GM23338 (cell line): Measurements from ENCODE around the gene ERC2.

Experiments
- EZH2 ChIP-seq: fragments of 200-600 bp; sonication (generic); IDR thresholded peaks from one replicate; pipeline ENCODE4 v1.8.0; 2017; ENCODE audit warnings: antibody characterized with exemption, mild to moderate bottlenecking, low read depth; ENCODE audit not compliant: unreplicated experiment
- EZH2phosphoT487 ChIP-seq: fragments of 200-600 bp; sonication (generic); IDR thresholded peaks from one replicate; pipeline ENCODE4 v1.8.1; 2018; ENCODE audit warnings: antibody characterized with exemption; ENCODE audit not compliant: unreplicated experiment
- POLR2AphosphoS5 ChIP-seq: IDR thresholded peaks from 2 replicates; pipeline ENCODE4 v1.6.1; 2016; ENCODE audit warnings: antibody characterized with exemption, low read depth
- TF ChIP-seq, protein P1 (sequence below), 2 experiments: fragments of 200-600 bp in 1 of 2; sonication (generic) in 1 of 2; conservative IDR thresholded peaks; 2 replicates each; pipeline versions ENCODE4 v1.5.1 to v1.6.1; 2016 to 2017; ENCODE audit warnings: antibody characterized with exemption in 2 of 2, low read depth in 2 of 2, mild to moderate bottlenecking in 2 of 2, moderate library complexity in 1 of 2

DNA sequence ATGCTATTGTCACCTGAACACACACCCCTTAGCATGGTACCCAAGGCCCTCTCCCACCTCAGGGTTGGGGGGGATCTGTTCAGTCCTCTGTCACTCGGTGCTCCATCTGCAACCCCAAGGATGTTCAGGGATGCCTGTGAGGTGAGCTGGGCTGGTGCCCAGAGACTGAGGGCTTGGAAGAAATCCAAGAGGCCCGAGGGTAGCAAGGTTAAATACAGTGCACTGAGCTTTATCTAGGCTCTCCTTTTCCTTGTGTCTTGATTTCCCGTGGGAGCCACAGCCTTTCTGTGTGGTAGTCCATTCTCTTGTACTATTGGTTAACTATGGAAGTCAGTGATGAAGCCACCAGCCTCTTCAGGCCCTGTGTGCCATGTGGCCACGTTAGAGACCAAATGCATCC lies 962.5 kb downstream of the ERC2 start:
- TF ChIP-seq POLR2AphosphoS5 (no peak), EZH2phosphoT487 (no peak), EZH2 (no peak)
- TF ChIP-seq, protein P1, sequence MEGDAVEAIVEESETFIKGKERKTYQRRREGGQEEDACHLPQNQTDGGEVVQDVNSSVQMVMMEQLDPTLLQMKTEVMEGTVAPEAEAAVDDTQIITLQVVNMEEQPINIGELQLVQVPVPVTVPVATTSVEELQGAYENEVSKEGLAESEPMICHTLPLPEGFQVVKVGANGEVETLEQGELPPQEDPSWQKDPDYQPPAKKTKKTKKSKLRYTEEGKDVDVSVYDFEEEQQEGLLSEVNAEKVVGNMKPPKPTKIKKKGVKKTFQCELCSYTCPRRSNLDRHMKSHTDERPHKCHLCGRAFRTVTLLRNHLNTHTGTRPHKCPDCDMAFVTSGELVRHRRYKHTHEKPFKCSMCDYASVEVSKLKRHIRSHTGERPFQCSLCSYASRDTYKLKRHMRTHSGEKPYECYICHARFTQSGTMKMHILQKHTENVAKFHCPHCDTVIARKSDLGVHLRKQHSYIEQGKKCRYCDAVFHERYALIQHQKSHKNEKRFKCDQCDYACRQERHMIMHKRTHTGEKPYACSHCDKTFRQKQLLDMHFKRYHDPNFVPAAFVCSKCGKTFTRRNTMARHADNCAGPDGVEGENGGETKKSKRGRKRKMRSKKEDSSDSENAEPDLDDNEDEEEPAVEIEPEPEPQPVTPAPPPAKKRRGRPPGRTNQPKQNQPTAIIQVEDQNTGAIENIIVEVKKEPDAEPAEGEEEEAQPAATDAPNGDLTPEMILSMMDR (conservative IDR thresholded peaks at IDR 0.05; ENCODE audit: low read depth in 2 of 2): no peak
